ENCODE data around the gene IPO4.
"Not testable (repeated sequence)": the region's sequence is repeated elsewhere in the genome, so short reads cannot be mapped to it uniquely, and the experiment has no call there.

DNA sequence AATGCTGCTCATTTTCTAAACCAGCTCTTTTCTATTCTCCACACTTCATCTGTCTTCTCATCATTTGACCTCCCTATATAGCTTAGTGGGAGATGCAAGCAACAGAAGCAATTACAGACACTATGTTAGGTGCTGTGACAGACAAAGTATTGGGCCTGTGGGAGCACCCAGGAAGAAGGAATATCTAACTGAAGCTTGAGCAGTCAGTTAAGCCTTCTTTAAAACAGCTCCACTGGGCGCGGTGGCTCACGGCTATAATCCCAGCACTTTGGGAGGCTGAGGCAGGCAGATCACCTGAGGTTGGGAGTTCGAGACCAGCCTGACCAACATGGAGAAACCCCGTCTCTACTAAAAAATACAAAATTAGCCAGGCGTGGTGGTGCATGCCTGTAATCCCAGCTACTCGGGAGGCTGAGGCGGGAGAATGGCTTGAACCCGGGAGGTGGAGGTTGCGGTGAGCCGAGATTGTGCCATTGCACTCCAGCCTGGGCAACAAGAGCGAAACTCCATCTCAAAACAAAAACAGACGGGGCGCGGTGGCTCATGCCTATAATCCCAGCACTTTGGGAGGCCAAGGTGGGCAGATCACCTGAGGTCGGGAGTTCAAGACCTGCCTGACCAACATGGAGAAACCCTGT is 14.8 kb upstream of the IPO4 start:
- TF ChIP-seq, protein P1, sequence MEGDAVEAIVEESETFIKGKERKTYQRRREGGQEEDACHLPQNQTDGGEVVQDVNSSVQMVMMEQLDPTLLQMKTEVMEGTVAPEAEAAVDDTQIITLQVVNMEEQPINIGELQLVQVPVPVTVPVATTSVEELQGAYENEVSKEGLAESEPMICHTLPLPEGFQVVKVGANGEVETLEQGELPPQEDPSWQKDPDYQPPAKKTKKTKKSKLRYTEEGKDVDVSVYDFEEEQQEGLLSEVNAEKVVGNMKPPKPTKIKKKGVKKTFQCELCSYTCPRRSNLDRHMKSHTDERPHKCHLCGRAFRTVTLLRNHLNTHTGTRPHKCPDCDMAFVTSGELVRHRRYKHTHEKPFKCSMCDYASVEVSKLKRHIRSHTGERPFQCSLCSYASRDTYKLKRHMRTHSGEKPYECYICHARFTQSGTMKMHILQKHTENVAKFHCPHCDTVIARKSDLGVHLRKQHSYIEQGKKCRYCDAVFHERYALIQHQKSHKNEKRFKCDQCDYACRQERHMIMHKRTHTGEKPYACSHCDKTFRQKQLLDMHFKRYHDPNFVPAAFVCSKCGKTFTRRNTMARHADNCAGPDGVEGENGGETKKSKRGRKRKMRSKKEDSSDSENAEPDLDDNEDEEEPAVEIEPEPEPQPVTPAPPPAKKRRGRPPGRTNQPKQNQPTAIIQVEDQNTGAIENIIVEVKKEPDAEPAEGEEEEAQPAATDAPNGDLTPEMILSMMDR (IDR thresholded peaks at IDR 0.05), result not testable (repeated sequence)
- TF ChIP-seq EP300 (IDR thresholded peaks at IDR 0.05), result not testable (repeated sequence)

All from ovary (tissue), 3 donors.